ENCODE results near the gene C19orf73. TPM values are rescaled to one million over a fixed set of nuclear protein-coding genes. Genes with fewer than 3 reads are reported as not detected.
A peak's percentile ranks its signal among the peaks of the same experiment; 100 is the strongest.

Gene C19orf73
- total RNA-seq, 1 experiment from 2014 or later = 2.2 TPM

GRCh38 chr19:49117677-49118564, 1.0 kb downstream of the C19orf73 start:
- Histone ChIP-seq H3K27ac (ENCODE audit: low read depth, low read length) (peak overlapping the region; percentile 97), H3K9me2 (ENCODE audit: insufficient read depth) (no peaks in the 10 kb centered on the region), H3K4me1 (ENCODE audit: control insufficient read depth in 1 of 2, insufficient read depth in 2 of 2, low read length in 2 of 2) (peaks cover 22 to 45% of the 10 kb centered on the region in 2 experiments), H3K4me2 (ENCODE audit: low read length) (peak overlapping the region; percentile 99), H2AFZ (ENCODE audit: low read depth, low read length, poor library complexity, severe bottlenecking) (no peak overlapping the region), H3K27me3 (ENCODE audit: insufficient read depth, low read length) (no peaks in the 10 kb centered on the region), H3K36me3 (ENCODE audit: control insufficient read depth in 1 of 2, insufficient read depth in 2 of 2, low read length in 2 of 2) (no peaks in the 10 kb centered on the region), H3K79me2 (ENCODE audit: insufficient read depth, low read length) (no peaks in the 10 kb centered on the region), H3K9ac (ENCODE audit: low read length) (peak overlapping the region; percentile 76), H3K4me3 (replicated peaks in 1 of 2; ENCODE audit: low read depth in 1 of 2, low read length in 2 of 2) (peak overlapping the region; percentile 58 to 66), H3K9me3 (ENCODE audit: control insufficient read depth in 1 of 2, insufficient read depth in 1 of 2, low read depth in 1 of 2, low read length in 2 of 2) (no peaks in the 10 kb centered on the region), H4K20me1 (ENCODE audit: insufficient read depth) (no peaks in the 10 kb centered on the region)
- intact Hi-C loops (cut with micrococcal nuclease) = no loop called here
- TF ChIP-seq CEBPB (IDR thresholded peaks at IDR 0.05; ENCODE audit: low read depth) (no peak), ZFX (IDR thresholded peaks at IDR 0.05) (no peak), JUND (IDR thresholded peaks at IDR 0.05) (no peak), YY1 (IDR thresholded peaks at IDR 0.05; ENCODE audit: extremely low read depth, insufficient replicate concordance, low read depth, low read length) (no peak), FOSL1 (IDR thresholded peaks at IDR 0.05; ENCODE audit: low read depth) (no peak), ATF3 (IDR thresholded peaks at IDR 0.05) (no peak)
- CTCF ChIA-PET = interaction anchor here (1.7 to 2.2 kb wide), 2 partner anchors 11 to 20 kb away, joined by 6 to 8 read pairs; no protein-coding TSS in a partner anchor
- ATAC-seq = no peak
- POLR2A ChIA-PET = interaction anchor here (1.4 kb wide), 1 partner anchor 10 kb away, joined by 4 read pairs; no protein-coding TSS in a partner anchor
- RAD21 ChIA-PET (ENCODE audit: low non-redundant PET in 1 of 2, low total read pairs in 2 of 2, uncharacterized antibody in 2 of 2, unreplicated experiment in 2 of 2) = no interaction called here
- BruUV-seq (replicated peaks) = TSS peak; percentile 86
- DNase-seq (ENCODE audit: low read depth, low spot score) = no peak

- BruUV-seq (replicated peaks) = no TSS peak
- no peaks in the 10 kb centered on the region for H3K79me2 ChIP-seq (ENCODE audit: insufficient read depth, low read length)
- no peak overlapping the region for H2AFZ ChIP-seq (ENCODE audit: low read depth, low read length, poor library complexity, severe bottlenecking)
- CTCF ChIA-PET = interaction anchor here (1.7 to 2.2 kb wide), 2 partner anchors 10 to 19 kb away, joined by 6 to 8 read pairs; no protein-coding TSS in a partner anchor
- H3K27ac ChIP-seq (ENCODE audit: low read depth, low read length) = no peak overlapping the region; the same call in 1 of the 2 replicates
- POLR2A ChIA-PET = interaction anchor here (0.9 to 1.4 kb wide), 3 partner anchors 11 to 34 kb away, joined by 3 to 4 read pairs (median 4); no protein-coding TSS in a partner anchor
- H3K4me1 ChIP-seq (ENCODE audit: control insufficient read depth in 1 of 2, insufficient read depth in 2 of 2, low read length in 2 of 2) = peaks cover 22 to 45% of the 10 kb centered on the region in 2 experiments
- intact Hi-C loops (cut with micrococcal nuclease) = no loop called here
- H3K4me3 ChIP-seq (replicated peaks in 1 of 2; ENCODE audit: low read depth in 1 of 2, low read length in 2 of 2) = no peak overlapping the region
- no peaks in the 10 kb centered on the region for H3K27me3 ChIP-seq (ENCODE audit: insufficient read depth, low read length)
- no peaks in the 10 kb centered on the region for H3K9me2 ChIP-seq (ENCODE audit: insufficient read depth)
- no peak overlapping the region for H3K4me2 ChIP-seq (ENCODE audit: low read length)
- no peaks in the 10 kb centered on the region for H4K20me1 ChIP-seq (ENCODE audit: insufficient read depth)
- no peaks in the 10 kb centered on the region for H3K36me3 ChIP-seq (ENCODE audit: control insufficient read depth in 1 of 2, insufficient read depth in 2 of 2, low read length in 2 of 2)
- DNase-seq (ENCODE audit: low read depth, low spot score) (no peak), ATAC-seq (no peak)
- H3K9ac ChIP-seq (ENCODE audit: low read length) = no peak overlapping the region
- RAD21 ChIA-PET (ENCODE audit: low non-redundant PET in 1 of 2, low total read pairs in 2 of 2, uncharacterized antibody in 2 of 2, unreplicated experiment in 2 of 2) = no interaction called here
- H3K9me3 ChIP-seq (ENCODE audit: control insufficient read depth in 1 of 2, insufficient read depth in 1 of 2, low read depth in 1 of 2, low read length in 2 of 2) = no peaks in the 10 kb centered on the region
- TF ChIP-seq, protein P1, sequence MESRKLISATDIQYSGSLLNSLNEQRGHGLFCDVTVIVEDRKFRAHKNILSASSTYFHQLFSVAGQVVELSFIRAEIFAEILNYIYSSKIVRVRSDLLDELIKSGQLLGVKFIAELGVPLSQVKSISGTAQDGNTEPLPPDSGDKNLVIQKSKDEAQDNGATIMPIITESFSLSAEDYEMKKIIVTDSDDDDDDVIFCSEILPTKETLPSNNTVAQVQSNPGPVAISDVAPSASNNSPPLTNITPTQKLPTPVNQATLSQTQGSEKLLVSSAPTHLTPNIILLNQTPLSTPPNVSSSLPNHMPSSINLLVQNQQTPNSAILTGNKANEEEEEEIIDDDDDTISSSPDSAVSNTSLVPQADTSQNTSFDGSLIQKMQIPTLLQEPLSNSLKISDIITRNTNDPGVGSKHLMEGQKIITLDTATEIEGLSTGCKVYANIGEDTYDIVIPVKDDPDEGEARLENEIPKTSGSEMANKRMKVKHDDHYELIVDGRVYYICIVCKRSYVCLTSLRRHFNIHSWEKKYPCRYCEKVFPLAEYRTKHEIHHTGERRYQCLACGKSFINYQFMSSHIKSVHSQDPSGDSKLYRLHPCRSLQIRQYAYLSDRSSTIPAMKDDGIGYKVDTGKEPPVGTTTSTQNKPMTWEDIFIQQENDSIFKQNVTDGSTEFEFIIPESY (IDR thresholded peaks at IDR 0.05; ENCODE audit: extremely low read depth, insufficient replicate concordance, low read length) = no peak
- TF ChIP-seq ZFX (IDR thresholded peaks at IDR 0.05) = no peak
- no peak for TF ChIP-seq ZNF274 (IDR thresholded peaks at IDR 0.05; ENCODE audit: low read depth, low read length)
- TF ChIP-seq CEBPB (IDR thresholded peaks at IDR 0.05; ENCODE audit: low read depth) = no peak
- no peak for TF ChIP-seq ELF1 (IDR thresholded peaks at IDR 0.05; ENCODE audit: borderline replicate concordance, low read depth)
- no peak for TF ChIP-seq EGR1 (IDR thresholded peaks at IDR 0.05; ENCODE audit: low read depth)
- no peak for TF ChIP-seq POLR2A (IDR thresholded peaks at IDR 0.05; ENCODE audit: borderline replicate concordance, extremely low read depth, insufficient read depth, insufficient read length)
- TF ChIP-seq, protein P2, sequence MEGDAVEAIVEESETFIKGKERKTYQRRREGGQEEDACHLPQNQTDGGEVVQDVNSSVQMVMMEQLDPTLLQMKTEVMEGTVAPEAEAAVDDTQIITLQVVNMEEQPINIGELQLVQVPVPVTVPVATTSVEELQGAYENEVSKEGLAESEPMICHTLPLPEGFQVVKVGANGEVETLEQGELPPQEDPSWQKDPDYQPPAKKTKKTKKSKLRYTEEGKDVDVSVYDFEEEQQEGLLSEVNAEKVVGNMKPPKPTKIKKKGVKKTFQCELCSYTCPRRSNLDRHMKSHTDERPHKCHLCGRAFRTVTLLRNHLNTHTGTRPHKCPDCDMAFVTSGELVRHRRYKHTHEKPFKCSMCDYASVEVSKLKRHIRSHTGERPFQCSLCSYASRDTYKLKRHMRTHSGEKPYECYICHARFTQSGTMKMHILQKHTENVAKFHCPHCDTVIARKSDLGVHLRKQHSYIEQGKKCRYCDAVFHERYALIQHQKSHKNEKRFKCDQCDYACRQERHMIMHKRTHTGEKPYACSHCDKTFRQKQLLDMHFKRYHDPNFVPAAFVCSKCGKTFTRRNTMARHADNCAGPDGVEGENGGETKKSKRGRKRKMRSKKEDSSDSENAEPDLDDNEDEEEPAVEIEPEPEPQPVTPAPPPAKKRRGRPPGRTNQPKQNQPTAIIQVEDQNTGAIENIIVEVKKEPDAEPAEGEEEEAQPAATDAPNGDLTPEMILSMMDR (IDR thresholded peaks at IDR 0.05 in 2 of 3, conservative IDR thresholded peaks at IDR 0.05 in 1 of 3; ENCODE audit: borderline replicate concordance in 1 of 3, insufficient read depth in 1 of 3, low read depth in 2 of 3, low read length in 2 of 3) = no peak
- no peak for TF ChIP-seq TCF7L2 (IDR thresholded peaks at IDR 0.05; ENCODE audit: borderline replicate concordance, extremely low read depth, insufficient read depth, insufficient read length)
- TF ChIP-seq YY1 (IDR thresholded peaks at IDR 0.05; ENCODE audit: extremely low read depth, insufficient replicate concordance, low read depth, low read length) = no peak
- no peak for TF ChIP-seq SIN3A (IDR thresholded peaks at IDR 0.05; ENCODE audit: low read depth)
Observed at GRCh38 chr19:49116544-49116943, 2.4 kb downstream of the C19orf73 start.
